UCSD-AML1 (cell line): ENCODE measurements around the gene TMSB4X.
"Not testable (repeated sequence)": the region's sequence is repeated elsewhere in the genome, so short reads cannot be mapped to it uniquely, and the experiment has no call there.

Experiments used
- DNase-seq: peaks from one replicate; lab custom pipeline; 2025; ENCODE audit not compliant: unreplicated experiment; lab: John Stamatoyannopoulos, UW

The TMSB4X gene

DNA sequence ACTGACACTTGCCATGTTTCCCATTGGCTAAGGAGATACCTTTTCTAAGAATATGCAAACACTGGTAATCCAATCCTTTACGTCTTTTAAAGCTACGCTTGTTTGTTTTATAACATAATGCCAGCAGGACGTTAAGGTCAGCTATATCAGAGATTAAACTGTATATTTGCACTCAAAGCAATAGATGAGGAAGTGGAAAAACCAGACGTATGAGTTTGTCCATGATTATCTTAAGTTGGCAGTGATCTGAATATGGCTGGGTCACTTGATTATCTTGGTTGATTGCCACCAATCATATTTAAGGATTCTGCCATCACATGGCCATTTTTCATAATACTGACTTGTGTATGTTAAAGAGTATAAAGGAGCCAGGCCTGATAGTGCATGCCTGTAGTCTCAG, 19.4 kb downstream of the TMSB4X start:
- DNase-seq, result no peak

DNA sequence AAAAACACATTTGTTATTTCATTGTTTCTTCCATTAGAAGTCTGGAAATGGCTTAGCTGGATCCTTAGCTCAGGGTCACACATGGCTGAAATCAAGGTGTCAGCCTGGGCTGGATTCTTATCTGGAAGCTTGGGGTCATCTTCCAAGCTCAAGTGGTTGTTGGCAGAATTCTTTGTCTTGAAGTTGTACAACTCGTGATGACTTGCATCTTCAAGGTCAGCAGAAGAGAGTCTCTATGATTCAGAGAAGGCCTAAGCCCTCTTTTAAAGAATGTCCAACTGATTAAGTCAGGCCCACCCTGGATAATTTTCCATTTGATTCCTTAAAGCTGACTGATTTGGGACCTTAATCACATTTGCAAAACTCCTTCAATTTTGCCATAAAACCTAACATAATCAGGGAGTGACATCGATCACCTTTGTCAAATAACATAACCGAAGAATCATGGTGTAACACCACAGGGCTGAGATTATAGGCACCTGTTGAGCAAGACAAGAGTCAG, 22.1 kb downstream of the TMSB4X start:
- no peak for DNase-seq

DNA sequence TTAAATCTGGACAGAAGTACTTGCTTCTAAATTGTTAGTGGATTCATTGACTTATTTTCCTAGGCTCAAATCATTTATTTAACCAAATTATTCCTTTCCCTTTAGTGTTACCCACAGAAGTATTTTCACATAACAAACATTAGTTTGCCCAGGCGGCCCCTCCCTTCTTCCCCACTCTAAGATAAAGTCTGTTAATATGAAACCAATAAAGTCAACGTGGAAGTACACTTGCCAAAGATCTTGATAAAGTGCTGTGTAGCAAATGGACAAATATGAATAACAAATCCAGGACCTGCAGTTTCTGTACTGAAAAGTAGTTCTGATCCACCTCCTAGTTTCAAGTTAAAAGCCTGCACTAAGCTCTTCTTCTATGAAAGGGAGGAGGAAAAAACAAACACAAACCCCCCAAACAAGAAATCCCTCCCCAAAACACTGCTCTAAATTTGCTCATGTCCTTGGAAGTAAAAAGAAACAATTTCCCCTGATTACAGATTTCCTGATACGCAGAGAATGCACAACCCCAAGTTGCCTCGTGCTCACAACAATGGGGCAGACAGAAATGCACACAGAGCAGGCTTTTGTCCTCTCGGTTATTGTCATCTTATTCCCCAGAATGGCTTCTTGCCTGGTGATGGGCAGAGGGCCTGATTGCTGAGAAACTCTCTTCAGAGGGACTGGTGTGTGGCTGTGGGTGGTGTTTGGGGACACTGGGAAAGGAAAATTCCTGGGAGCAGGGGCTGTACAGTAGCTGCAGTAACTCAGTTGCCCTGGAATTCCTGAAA, 23.2 kb downstream of the TMSB4X start:
- DNase-seq, result no peak

DNA sequence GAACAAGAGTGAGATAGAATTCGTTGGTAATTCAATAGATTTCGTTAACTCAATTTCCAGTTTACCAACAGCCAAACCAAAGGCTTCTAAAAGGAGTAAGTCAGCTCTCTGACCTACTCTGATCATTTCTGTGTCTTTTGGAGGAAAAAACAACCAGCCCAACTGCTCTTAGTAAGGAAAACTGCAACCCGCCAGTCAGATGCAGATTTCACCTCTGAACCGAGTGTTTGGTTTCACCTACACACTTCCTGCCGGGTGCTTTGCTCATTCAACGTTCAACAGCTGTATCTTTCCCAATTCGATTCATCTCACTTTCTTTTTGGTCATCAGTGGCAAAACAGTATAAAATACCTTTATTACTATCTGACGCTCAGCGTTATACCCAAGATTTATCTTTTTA, 24.5 kb downstream of the TMSB4X start:
- no peak for DNase-seq

DNA sequence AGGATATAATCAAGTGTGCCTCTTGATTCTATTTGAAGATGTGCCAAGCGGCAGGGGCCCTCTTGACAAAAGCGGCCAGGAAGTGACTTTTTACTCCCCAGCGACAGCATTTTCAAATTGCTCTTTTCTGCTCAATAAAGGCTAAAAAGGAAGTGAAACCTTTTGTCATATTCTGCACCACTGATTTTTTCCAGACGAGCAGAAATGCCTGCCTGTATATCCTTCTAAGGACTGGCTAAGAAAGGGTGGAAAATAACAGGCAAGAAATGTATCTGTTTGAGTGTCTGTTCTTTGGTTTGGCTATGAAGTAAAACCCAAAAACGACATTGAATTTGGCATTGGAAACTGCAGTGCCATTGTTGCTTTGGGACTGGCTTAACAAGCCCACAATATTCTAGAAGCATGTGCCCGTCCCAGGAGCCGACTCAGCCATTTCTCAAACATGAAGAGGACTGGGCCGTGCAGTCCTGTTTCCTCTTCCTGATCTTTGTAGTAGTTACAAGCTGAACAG, 25.4 kb downstream of the TMSB4X start:
- DNase-seq, result no peak

DNA sequence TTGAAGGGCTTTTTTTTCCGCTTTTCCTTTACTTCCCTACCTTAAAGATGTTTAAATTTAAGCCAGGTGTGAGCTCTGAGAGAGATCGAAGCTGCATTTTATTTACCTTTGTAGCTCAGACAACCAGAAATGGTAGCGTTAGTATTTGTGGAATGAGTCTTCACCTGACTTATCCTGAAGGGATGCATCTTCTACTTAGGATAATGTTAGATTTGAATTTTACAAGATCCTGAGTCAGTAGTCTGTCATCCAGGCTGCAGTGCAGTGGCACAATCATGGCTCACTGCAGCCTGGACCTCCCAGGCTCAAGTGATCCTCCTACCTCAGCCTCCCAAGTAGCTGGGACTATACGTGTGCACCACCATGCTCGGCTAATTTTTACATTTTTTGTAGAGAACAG, 26.2 kb downstream of the TMSB4X start:
- DNase-seq, result no peak

DNA sequence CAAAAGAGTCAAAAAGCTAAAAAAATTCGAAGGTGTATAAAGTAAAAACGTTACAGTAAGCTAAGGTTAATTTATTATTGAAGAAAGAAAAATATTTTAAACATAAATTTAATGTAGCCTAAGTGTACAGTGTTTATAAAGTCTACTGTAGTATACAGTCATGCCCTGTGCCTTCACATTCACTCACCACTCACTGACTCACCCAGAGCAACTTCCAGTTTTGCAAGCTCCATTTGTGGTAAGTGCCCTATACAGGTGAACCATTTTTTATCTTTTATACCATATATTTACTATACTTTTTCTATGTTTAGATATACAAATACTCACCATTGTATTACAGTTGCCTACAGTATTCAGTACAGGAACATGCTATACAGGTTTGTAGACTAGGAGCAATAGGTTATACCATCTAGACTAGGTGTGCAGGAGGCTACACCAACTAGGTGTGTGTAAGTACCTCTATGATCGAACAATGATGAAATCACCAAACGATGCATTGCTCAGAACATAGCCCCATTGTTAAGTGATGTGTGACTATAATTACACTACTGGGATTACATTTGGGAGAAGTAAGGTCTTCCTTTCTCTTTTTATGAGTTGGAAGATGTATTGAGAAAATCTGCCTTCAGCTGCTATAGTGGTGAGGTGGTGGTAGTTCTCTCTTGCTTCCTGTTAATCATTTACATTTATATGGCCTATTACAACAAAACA, 27.2 kb downstream of the TMSB4X start:
- DNase-seq, result no peak

DNA sequence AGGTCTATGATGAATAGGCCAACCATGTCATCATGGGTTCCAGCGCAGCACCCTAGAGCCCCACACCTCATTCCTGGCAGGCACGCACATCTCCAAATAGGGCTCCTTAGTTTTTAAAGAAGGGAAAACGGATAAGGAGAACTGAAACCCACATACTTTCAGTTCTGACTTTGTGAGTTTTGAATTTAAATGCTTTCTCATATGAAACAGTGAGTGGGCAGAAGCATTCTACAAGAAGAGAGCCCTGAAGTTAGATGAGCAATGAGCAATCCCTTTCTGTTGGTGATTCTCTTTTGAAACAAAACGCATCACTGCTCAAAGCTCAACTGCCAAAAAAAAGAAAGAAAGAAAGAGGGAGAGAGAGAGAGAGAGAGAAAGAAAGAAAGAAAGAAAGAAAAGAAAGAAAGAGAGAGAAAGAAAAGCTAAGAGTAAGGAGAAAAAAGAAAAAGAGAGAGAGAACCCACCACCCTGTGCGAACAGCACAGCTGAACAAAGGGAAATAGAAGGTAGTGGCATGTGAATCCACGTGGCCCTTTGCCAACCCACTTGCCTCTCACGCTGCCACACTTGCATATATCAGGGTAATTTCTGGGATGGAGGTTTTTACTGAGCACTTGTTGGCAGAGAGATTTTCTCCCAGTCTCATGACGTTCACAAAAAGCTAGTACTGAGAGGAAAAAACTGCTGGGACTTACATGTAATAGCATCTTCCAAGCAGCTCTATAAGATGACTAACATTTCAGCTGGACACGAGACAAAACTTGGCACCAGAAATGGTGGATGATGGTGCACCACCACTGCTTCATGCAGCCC, 31.0 kb downstream of the TMSB4X start:
- DNase-seq, result no peak

DNA sequence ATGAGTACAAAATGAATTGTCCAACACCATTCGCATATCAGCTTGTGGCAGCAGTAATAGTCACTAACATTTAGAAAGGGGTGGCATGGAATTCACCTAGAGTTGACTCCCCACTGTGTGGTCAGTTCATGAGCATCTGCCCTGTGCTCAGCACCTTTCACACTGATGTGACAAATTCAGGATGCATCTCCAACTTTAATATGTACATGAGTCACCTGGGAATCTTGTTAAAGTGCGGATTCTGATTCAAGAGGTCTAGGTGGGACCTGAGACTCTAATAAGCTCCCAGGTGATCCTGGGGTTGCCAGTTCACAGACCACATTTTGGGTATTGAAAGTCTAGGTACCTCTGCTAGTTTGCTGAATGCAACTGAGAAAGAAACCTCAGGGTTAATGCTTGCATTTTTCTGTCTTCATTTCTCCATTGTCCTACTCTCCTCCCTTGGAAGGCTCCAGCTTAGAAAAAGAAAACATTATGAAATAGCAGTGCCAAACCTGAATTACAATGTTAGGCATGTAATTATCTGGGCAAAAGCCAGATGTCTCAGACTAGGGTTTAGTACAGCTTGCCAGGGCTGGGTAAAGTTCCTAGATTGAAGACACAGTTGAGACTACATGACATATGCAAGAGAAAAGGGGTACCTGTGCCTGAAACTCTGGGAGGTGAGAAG, 32.7 kb downstream of the TMSB4X start:
- DNase-seq, result no peak

DNA sequence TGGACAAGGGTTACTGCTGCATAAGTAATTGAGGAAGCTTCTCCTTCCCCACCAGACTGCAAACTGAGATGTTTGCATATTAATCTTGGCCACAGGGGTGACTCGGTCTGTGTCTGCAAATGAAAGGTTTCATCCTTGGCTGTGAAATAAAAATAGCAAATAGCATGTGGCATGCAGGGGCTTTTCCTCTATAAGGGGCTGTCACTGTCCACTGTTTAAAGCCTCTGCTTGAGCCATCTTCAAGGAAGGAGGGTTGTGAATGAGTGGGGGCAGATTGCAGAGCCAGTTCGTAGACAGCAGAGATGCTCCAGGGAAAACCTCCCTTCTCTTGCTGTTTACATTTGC, 33.3 kb downstream of the TMSB4X start:
- DNase-seq, result no peak

DNA sequence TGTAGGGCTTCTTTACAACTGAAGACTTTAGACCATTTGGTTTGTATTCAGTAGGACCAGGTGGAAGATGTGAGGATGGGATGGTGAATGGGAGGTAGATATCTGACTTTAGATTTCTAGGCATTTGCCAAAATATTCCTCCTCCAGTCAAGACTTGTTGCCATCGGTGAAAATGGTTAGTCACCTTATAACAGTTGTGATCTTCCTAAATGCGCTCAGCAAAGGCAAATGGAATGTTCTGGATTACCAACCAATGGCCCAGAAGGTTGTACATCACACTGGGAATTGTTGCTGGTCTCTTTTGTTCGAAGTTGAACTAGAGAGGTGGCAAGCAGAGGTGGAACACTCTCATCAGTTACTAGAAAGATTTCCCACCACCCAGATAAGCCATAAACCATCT, 33.9 kb downstream of the TMSB4X start:
- no peak for DNase-seq

DNA sequence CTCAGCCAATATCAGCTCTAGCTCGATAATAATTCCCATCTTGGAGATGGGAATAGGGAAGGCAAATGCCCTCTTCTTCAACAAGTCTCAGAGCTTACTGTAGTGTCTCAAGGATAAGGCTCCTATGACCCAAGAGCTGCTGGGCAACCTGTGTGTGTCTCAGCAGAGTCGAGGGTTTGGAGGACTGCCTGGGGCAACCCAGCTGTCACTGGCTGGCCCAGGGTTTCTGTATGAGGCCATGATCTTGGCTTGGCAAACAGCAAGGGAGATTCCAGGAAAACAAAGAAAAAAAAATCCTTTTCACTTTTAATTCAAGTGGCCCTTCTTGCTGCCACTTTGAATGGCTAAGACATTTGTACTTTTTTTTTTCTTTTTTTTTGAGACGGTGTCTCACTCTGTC, 34.4 kb downstream of the TMSB4X start:
- no peak for DNase-seq

DNA sequence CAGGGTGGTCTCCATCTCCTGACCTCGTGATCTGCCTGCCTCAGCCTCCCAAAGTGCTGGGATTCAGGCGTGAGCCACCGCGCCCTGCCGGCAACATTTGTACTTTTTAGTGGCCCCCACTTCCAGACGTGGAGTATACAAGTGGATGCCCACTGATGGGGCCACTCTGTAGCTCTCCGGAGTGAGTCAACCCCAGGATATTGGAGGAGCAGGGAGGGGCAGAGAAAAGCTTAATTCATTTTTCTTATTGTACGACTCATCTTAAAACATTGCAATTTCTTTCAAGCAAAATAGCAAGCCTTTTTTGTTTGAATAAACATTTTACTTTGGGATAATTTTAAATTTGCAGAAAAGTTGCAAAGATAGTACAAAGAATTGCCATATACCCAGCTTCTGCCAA, 34.9 kb downstream of the TMSB4X start:
- no peak for DNase-seq

DNA sequence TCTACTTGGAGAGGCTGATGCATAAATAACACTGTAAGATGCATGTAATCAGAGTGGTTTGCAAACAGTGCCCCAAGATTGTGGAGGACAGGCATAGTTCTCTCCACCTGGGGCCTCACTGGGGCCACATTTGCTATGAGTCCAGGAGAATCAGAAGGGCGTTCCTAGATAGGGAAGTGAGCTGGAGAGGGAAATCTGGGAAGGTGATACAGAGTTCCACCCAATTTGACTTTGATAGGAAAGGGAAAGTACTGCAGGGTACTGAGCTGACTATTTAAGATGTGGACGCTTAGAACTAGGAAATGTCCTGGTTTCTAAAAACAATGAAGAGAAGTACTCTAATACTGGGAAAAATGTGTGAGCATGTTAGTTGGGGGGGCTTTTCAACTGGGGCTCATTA, 35.6 kb downstream of the TMSB4X start:
- no peak for DNase-seq

DNA sequence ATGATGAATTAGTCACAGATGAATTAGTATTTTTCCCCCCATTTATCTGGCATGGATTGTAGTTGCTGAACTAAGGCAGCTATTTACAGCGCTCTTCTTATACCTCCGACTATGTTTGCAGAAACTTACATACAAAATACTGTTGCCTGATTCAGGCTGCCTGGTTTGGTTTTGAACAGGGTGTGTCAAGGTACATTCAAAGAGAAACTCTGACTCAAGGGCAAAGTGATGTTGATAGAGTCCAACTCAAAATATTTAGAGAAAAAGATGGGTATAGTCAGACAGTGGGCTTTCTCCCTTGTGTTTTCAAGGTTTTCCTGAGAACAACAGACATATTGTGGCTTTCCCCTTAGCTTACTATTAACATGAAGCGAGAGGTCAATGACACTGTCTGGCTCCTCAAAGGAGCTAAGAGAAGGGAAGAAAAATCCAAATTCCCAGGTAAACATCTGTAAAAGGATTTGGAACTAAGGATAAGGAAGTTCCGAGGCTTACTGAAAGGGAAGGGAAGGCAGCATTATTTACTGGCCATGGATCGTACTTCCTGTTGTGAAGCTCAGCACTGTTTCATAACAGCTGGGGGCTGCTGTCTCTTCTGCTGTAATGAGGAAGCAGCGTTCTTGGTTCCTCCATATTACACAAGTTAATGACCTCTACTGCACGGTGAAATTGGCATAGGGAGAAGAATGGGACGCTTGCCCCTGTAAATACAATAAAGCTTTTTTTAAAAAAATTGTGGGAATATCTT, 38.6 kb downstream of the TMSB4X start:
- DNase-seq, result no peak

DNA sequence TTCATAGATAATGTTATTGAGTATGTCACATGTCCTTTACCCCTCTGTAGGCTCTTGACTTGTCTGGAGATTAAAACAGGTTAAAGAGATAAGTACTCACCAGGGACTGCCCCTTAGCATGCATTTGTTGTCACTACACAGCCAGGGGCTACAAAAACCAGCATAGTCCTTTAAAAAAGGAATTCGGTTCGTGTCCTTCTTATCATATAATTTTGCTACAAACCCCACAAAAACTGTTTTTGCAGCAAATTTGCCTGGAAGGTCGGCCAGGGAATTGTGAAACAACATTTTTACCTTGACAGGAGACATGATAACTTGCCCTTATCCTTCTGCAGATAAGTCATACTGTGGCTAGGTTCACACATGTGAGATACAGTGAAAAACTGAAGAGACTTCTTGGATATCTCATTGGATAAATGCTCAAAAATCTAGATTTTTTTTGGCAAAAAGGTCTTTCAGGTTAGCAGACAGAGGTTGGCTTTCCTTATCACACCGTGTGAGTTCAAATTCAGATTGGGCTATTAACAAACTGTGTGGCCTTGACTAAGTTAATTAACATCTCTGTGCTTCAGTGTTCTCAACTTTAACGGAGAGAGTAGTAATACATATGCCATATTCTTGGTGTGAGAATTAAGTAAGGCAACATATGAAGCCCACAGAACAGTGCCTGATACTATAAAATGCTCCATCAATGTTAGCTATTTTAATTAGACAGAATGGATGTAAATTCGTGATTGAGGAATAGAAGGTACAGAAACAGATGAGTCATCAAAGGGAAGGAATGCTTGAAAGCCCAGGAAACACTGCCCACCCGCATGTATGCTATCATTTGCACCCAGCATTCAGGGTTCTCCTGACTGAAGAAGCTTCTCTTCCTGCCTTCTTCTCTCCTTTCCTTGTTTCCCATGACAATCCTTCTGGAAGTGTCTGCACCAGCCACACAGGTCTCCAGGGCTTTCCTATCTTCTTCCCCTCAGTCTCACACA, 39.5 kb downstream of the TMSB4X start:
- no peak for DNase-seq

DNA sequence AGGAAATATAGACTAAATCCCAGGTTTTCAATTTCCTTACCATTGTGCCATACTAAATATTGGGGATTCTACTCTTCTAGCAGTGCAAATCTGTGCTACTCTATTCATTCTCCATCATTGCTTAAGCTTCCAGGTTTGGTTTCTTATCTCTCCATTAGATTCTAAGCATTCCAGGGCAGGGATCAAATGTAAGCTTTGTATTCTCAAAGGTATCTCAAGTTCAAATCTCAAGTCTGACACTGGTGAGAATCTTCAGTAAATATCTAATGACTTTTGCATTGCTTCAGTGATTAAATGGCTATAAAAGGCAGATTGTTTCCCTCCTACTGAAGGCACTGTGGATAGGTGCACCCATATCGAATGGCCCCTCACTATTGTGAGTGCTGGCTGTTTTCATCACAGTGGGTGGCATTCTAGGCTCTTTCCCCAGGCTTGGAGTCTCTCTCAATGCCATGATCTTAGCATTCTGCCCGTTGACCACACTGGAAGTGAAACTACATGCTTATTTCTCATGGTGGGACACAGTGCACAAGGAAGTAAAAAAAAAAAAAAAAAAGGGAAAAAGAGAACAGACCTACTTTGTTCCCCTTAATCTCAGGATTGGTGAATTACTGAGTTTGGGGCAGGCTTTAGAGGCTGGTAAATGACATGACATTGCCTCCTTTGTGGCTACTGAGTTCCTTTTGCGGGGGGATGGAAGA, 40.8 kb downstream of the TMSB4X start:
- DNase-seq, result no peak

DNA sequence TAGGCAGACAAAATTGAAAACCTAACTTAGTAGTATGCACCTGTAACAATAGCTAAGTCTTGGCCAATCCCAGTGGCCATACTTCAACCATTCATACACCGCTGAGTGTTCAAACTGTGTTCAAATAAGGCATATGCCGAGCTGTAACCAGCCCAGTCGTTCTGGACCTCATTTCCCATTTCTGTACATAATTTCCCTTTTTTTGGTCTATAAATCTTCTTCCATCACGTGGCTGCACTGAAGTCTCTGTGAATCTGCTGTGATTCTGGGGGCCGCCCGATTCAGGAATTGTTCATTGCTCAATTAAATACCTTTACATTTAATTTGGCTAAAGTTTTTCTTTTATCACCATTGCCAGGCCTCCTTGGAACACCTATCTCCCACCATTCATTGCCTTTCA, 41.8 kb downstream of the TMSB4X start:
- not testable (repeated sequence) for DNase-seq

DNA sequence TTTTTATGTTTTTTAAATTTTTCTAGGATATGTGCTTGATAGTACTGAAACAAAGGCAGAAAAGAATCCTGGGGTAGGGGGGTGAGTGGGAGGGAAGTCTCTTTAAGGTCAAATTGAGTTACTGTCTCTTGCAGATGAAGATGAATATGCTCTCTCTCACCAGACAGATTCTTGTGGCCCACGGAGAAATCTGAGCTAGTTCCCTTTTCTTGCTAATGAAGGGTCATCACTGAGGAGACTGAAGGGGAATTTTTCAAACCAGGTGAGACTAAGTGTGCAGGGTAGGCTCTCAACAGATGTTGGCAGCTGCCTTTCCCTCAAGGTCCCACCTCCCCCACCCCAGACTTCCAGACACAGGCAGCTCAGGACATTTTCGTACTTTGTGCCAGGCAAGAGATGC, 48.0 kb downstream of the TMSB4X start:
- no peak for DNase-seq
